Measurements from ENCODE around the gene TPCN1. TPM values are rescaled to one million over a fixed set of nuclear protein-coding genes. Genes with fewer than 3 reads are reported as not detected.
A peak's percentile ranks its signal among the peaks of the same experiment; 100 is the strongest.

TPCN1 gene
- total RNA-seq, 1 experiment from 2014 or later: 19.0 TPM

DNA sequence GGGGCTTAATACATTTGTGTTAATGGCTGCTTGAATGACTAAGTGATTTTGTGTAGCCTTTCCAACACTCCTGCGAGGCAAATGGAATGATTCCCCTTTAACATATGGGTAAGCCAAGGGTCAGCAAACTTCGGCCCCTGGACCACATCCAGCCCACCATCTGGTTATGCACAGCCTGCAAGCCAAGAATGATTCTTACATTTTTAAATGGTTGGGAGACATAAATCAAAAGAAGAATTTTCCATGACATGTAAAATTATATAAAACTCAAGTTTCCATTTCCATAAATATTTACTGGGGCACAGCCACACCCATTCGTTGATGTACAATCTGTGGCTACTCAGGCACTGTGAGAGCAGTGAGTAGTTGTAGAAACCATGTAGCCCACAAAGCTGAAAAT, 104.7 kb downstream of the TPCN1 start:
- 0 out of 2 replicates have a peak, but pooled peaks cover 4% of the 10 kb centered on the region for H3K4me1 ChIP-seq (ENCODE audit: insufficient read depth, low read length)
- ChIA-PET POLR2A (ENCODE audit: unreplicated experiment) (no interaction called here), CTCF (no interaction called here)
- no TSS peak for BruUV-seq (replicated peaks)
- H3K27ac ChIP-seq (ENCODE audit: low read length): no peak overlapping the region
- no peaks in the 10 kb centered on the region for H3K9me3 ChIP-seq (ENCODE audit: low read length)
- H3K4me2 ChIP-seq (ENCODE audit: low read length): no peak overlapping the region
- no peaks in the 10 kb centered on the region for H3K27me3 ChIP-seq (ENCODE audit: low read length)
- DNase-seq (no peak), ATAC-seq (no peak)
- H3K36me3 ChIP-seq (ENCODE audit: low read depth, low read length): peaks cover 16% of the 10 kb centered on the region; the same call in 1 of the 2 replicates
- H3F3A ChIP-seq (ENCODE audit: low read length, unreplicated experiment): no peaks in the 10 kb centered on the region
- intact Hi-C loops (cut with micrococcal nuclease): no loop called here
- H3K79me2 ChIP-seq (ENCODE audit: low read length): no peaks in the 10 kb centered on the region
- H3K9me2 ChIP-seq (replicated peaks; ENCODE audit: low read length): no peaks in the 10 kb centered on the region
- H3K4me3 ChIP-seq (ENCODE audit: low read length): no peak overlapping the region
- H4K20me1 ChIP-seq (ENCODE audit: low read length): no peaks in the 10 kb centered on the region
- H2AFZ ChIP-seq (ENCODE audit: low read length): no peak overlapping the region
- H3K9ac ChIP-seq (ENCODE audit: low read length): no peak overlapping the region
- TF ChIP-seq EZH2phosphoT487 (IDR thresholded peaks at IDR 0.05; ENCODE audit: borderline replicate concordance, low read length) (no peak), EZH2 (IDR thresholded peaks at IDR 0.05; ENCODE audit: low read length, unreplicated experiment) (no peak)
- TF ChIP-seq, protein P1, sequence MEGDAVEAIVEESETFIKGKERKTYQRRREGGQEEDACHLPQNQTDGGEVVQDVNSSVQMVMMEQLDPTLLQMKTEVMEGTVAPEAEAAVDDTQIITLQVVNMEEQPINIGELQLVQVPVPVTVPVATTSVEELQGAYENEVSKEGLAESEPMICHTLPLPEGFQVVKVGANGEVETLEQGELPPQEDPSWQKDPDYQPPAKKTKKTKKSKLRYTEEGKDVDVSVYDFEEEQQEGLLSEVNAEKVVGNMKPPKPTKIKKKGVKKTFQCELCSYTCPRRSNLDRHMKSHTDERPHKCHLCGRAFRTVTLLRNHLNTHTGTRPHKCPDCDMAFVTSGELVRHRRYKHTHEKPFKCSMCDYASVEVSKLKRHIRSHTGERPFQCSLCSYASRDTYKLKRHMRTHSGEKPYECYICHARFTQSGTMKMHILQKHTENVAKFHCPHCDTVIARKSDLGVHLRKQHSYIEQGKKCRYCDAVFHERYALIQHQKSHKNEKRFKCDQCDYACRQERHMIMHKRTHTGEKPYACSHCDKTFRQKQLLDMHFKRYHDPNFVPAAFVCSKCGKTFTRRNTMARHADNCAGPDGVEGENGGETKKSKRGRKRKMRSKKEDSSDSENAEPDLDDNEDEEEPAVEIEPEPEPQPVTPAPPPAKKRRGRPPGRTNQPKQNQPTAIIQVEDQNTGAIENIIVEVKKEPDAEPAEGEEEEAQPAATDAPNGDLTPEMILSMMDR (conservative IDR thresholded peaks at IDR 0.05; ENCODE audit: low read depth, low read length): no peak

DNA sequence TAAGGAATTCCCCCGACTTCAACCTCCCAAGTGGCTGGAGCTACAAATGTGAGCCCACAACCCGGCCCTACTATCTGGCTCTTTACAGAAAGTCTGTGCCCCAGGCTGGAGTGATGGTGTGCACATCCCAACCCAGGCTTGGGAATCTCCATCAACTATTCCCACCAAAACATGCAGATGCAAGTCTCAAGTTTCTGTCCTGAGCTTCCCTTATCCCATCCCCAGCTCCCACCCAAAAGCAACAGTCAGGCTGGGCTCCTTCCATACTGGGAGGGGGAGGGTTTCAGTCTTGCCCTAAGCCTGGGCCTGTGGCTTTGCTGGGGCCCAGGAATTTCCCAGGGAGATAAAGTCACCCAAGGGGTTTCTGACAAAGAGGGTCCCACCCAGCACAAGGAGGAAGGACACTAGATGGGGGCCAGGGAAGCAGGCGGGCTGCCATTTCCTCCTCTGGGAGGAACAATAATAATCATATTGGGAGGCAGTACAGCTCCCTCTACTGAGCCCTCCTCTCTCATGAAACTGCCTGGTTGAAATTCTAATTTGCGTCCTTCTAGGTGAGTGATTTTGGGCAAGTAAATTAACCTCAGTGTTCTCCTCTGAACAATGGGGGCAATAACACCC, 105.6 kb downstream of the TPCN1 start:
- ChIA-PET CTCF (no interaction called here), POLR2A (ENCODE audit: unreplicated experiment) (interaction anchor here (0.6 kb wide), 1 partner anchor 152 kb away, joined by 8 read pairs; no protein-coding TSS in a partner anchor)
- peaks cover 12% of the 10 kb centered on the region; the same call in 1 of the 2 replicates for H3K36me3 ChIP-seq (ENCODE audit: low read depth, low read length)
- H3K9ac ChIP-seq (ENCODE audit: low read length): no peak overlapping the region
- H3K4me1 ChIP-seq (ENCODE audit: insufficient read depth, low read length): 0 out of 2 replicates have a peak, but pooled peaks cover 3% of the 10 kb centered on the region
- H4K20me1 ChIP-seq (ENCODE audit: low read length): no peaks in the 10 kb centered on the region
- no TSS peak for BruUV-seq (replicated peaks)
- TF ChIP-seq EZH2phosphoT487 (IDR thresholded peaks at IDR 0.05; ENCODE audit: borderline replicate concordance, low read length): no peak
- TF ChIP-seq, protein P1 (conservative IDR thresholded peaks at IDR 0.05; ENCODE audit: low read depth, low read length): 0 out of 2 replicates have a peak, but pooled peaks have one; percentile 16
- no peak for TF ChIP-seq EZH2 (IDR thresholded peaks at IDR 0.05; ENCODE audit: low read length, unreplicated experiment)
- no peaks in the 10 kb centered on the region for H3K9me2 ChIP-seq (replicated peaks; ENCODE audit: low read length)
- H3K79me2 ChIP-seq (ENCODE audit: low read length): no peaks in the 10 kb centered on the region
- ATAC-seq (no peak), DNase-seq (no peak)
- no peak overlapping the region for H3K4me2 ChIP-seq (ENCODE audit: low read length)
- H3K4me3 ChIP-seq (ENCODE audit: low read length): no peak overlapping the region
- no peaks in the 10 kb centered on the region for H3F3A ChIP-seq (ENCODE audit: low read length, unreplicated experiment)
- no peak overlapping the region for H2AFZ ChIP-seq (ENCODE audit: low read length)
- no peak overlapping the region for H3K27ac ChIP-seq (ENCODE audit: low read length)
- intact Hi-C loops (cut with micrococcal nuclease): no loop called here
- H3K9me3 ChIP-seq (ENCODE audit: low read length): no peaks in the 10 kb centered on the region
- no peaks in the 10 kb centered on the region for H3K27me3 ChIP-seq (ENCODE audit: low read length)

DNA sequence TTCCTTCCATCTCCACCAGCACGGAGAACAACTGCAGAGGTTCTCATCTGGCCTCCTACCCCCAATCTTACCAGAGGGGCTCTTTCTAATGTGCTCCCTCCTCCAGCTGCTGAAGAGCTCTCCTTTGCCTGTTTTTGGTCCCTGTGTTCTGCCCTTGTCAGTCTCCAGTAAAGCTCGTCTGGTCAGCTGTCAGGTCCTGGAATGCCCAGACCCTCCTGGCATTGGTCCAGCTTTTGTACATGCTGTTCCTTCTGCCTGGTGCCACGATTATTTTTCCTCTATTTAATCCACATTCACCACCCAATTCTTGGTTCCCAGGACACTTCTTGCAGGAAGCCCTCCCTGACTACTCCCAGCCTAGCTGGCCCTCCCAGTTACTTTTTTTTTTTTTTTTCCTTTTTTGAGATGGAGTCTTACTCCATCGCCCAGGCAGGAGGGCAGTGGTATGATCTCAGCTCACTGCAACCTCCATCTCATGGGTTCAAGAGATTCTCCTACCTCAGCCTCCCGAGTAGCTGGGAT, 107.2 kb downstream of the TPCN1 start:
- Histone ChIP-seq H4K20me1 (ENCODE audit: low read length) (no peaks in the 10 kb centered on the region), H3K27ac (ENCODE audit: low read length) (no peak overlapping the region), H3K9me2 (replicated peaks; ENCODE audit: low read length) (no peaks in the 10 kb centered on the region), H3K27me3 (ENCODE audit: low read length) (no peaks in the 10 kb centered on the region), H3K4me1 (ENCODE audit: insufficient read depth, low read length) (peaks cover 4% of the 10 kb centered on the region; the same call in 1 of the 2 replicates), H3K4me2 (ENCODE audit: low read length) (no peak overlapping the region), H3K9me3 (ENCODE audit: low read length) (no peaks in the 10 kb centered on the region), H3K9ac (ENCODE audit: low read length) (no peak overlapping the region), H3F3A (ENCODE audit: low read length, unreplicated experiment) (no peaks in the 10 kb centered on the region), H3K79me2 (ENCODE audit: low read length) (peaks cover 6% of the 10 kb centered on the region), H3K4me3 (ENCODE audit: low read length) (no peak overlapping the region), H2AFZ (ENCODE audit: low read length) (no peak overlapping the region), H3K36me3 (ENCODE audit: low read depth, low read length) (peaks cover 12% of the 10 kb centered on the region; the same call in 1 of the 2 replicates)
- ATAC-seq (no peak), DNase-seq (no peak)
- TF ChIP-seq EZH2 (IDR thresholded peaks at IDR 0.05; ENCODE audit: low read length, unreplicated experiment) (no peak), EZH2phosphoT487 (IDR thresholded peaks at IDR 0.05; ENCODE audit: borderline replicate concordance, low read length) (no peak)
- TF ChIP-seq, protein P1 (conservative IDR thresholded peaks at IDR 0.05; ENCODE audit: low read depth, low read length): no peak
- intact Hi-C loops (cut with micrococcal nuclease): no loop called here
- ChIA-PET CTCF (no interaction called here), POLR2A (ENCODE audit: unreplicated experiment) (no interaction called here)
- no TSS peak for BruUV-seq (replicated peaks)

All from PC-3 (cell line).